Activated CD4-positive, CD25-positive, alpha-beta regulatory T cell treated with anti-CD3 and anti-CD28 coated beads, Interleukin-2, amount 50 U/mL, for 24 hours (primary cell): ENCODE data around the gene NME4.
"Not testable (repeated sequence)": the region's sequence is repeated elsewhere in the genome, so short reads cannot be mapped to it uniquely, and the experiment has no call there.

Experiments used
- ATAC-seq, 2 donors: fragments of 150-1000 bp; cut with Tn5 transposase; one replicate each; pipeline ENCODE4 v1.10.0; 2021; ENCODE audit warnings: mild to moderate bottlenecking in 1 of 2, moderate library complexity in 1 of 2

The NME4 gene

GRCh38 chr16:399340-400019 is 2.5 kb downstream of the NME4 start:
- ATAC-seq, result no peak

GRCh38 chr16:400061-400591 is 3.1 kb downstream of the NME4 start:
- ATAC-seq, result no peak

GRCh38 chr16:401468-402348 is 4.7 kb downstream of the NME4 start, which contains the start of gene DECR2:
Gene DECR2 (plus strand): TSS chr16:401885. CDS start chr16:401964, 79 bp downstream.
- peak; percentile 82 to 85 for ATAC-seq

- no peak for ATAC-seq
These were observed 8.0 kb downstream of the NME4 start for GRCh38 chr16:404971-405486.

- ATAC-seq, result no peak
These were observed 8.8 kb downstream of the NME4 start for GRCh38 chr16:405548-406506.

GRCh38 chr16:407253-407652 is 10.3 kb downstream of the NME4 start:
- ATAC-seq, result no peak

GRCh38 chr16:410516-411178 is 13.6 kb downstream of the NME4 start:
- ATAC-seq, result no peak

- ATAC-seq, result no peak
These were observed 14.7 kb downstream of the NME4 start for GRCh38 chr16:411576-412265.

GRCh38 chr16:414395-415169 is 17.6 kb downstream of the NME4 start:
- no peak for ATAC-seq

GRCh38 chr16:415170-415498 is 18.1 kb downstream of the NME4 start:
- not testable (repeated sequence) for ATAC-seq

- ATAC-seq, result not testable (repeated sequence)
These were observed 25.2 kb downstream of the NME4 start for GRCh38 chr16:422179-422578.

- ATAC-seq, result no peak
These were observed 27.1 kb downstream of the NME4 start for GRCh38 chr16:424033-424622.

- ATAC-seq, result no peak
These were observed 27.7 kb downstream of the NME4 start for GRCh38 chr16:424623-425081.

- ATAC-seq, result peak; percentile 93 to 97
These were observed 28.2 kb downstream of the NME4 start, which contains the start of gene RAB11FIP3 for GRCh38 chr16:425082-425718. Gene RAB11FIP3 (plus strand): TSS chr16:425649. CDS start chr16:426007, 358 bp downstream.

GRCh38 chr16:425740-426114 is 28.7 kb downstream of the NME4 start:
- ATAC-seq, result peak; percentile 59 to 62

GRCh38 chr16:426115-426905 is 29.3 kb downstream of the NME4 start:
- ATAC-seq, result no peak

- no peak for ATAC-seq
These were observed 29.9 kb downstream of the NME4 start for GRCh38 chr16:426906-427249.

GRCh38 chr16:427250-427649 is 30.3 kb downstream of the NME4 start:
- ATAC-seq, result no peak
